IMR-90 (cell line): Measurements from ENCODE around the gene COX8A. TPM values are rescaled to one million over a fixed set of nuclear protein-coding genes. Genes with fewer than 3 reads are reported as not detected.
A peak's percentile ranks its signal among the peaks of the same experiment; 100 is the strongest.

ENCODE experiments used
- ATAC-seq: fragments of 200-7000 bp; cut with Tn5 transposase; 2 replicates; pipeline ENCODE4 v1.9.1; 2020; ENCODE audit warnings: low read depth, mild to moderate bottlenecking, moderate library complexity
- BruUV-seq: library from RNA; stranded (reverse); fragments of 400-500 nt; replicated peaks from 2 replicates; lab custom pipeline; 2021; lab: Mats Ljungman, UMichigan
- CTCF ChIA-PET: fragments of 300-600 bp; formaldehyde crosslinking; extraction: SDS; loops from one replicate; lab custom pipeline; 2021; ENCODE audit warnings: antibody characterized with exemption; lab: Yijun Ruan, JAX
- POLR2A ChIA-PET: fragments of 300-600 bp; sonication (Branson Sonifier 250); formaldehyde crosslinking; loops from one replicate; lab custom pipeline; 2022; ENCODE audit warnings: antibody characterized with exemption; ENCODE audit not compliant: unreplicated experiment; lab: Charles Lee
- DNase-seq: peaks from one replicate; pipeline ENCODE4 v3.0.0; 2013
- H2AFZ ChIP-seq: replicated peaks from 2 replicates; pipeline ENCODE3; 2013; ENCODE audit warnings: low read length, mild to moderate bottlenecking; ENCODE audit not compliant: poor library complexity
- H2AK5ac ChIP-seq: 2 replicates; pipeline ENCODE4 v1.6.1; 2013; ENCODE audit warnings: low read depth, low read length, inconsistent platforms
- H2AK9ac ChIP-seq: replicated peaks from 2 replicates; pipeline ENCODE3; 2013; ENCODE audit warnings: mild to moderate bottlenecking, low read depth, low read length, moderate library complexity; ENCODE audit not compliant: poor library complexity
- H2BK120ac ChIP-seq: 2 replicates; pipeline ENCODE4 v1.6.1; 2013; ENCODE audit warnings: low read depth, low read length, inconsistent platforms
- H2BK15ac ChIP-seq: 3 replicates; pipeline ENCODE4 v1.6.1; 2013; ENCODE audit warnings: low read depth, low read length, inconsistent platforms
- H2BK20ac ChIP-seq: 2 replicates; pipeline ENCODE4 v1.6.1; 2013; ENCODE audit warnings: low read depth, mild to moderate bottlenecking, inconsistent platforms, low read length, moderate library complexity
- H2BK5ac ChIP-seq: 2 replicates; pipeline ENCODE4 v1.6.1; 2013; ENCODE audit warnings: mild to moderate bottlenecking, low read depth, low read length, inconsistent platforms; ENCODE audit not compliant: poor library complexity, severe bottlenecking
- H3K14ac ChIP-seq: replicated peaks from 2 replicates; pipeline ENCODE4 v1.6.1; 2013; ENCODE audit warnings: low read depth, low read length, inconsistent platforms
- H3K18ac ChIP-seq: 2 replicates; pipeline ENCODE4 v1.6.1; 2013; ENCODE audit warnings: low read depth, low read length, control low read depth
- H3K23ac ChIP-seq: 2 replicates; pipeline ENCODE4 v1.6.1; 2013; ENCODE audit warnings: low read depth, low read length, inconsistent platforms
- H3K27ac ChIP-seq: 2 replicates; pipeline ENCODE4 v1.5.1; 2013; ENCODE audit warnings: mild to moderate bottlenecking, control low read depth, low read length; ENCODE audit not compliant: insufficient read depth
- H3K27me3 ChIP-seq: 2 replicates; pipeline ENCODE4 v1.6.1; 2013; ENCODE audit warnings: low read length; ENCODE audit not compliant: control insufficient read depth, insufficient read depth
- H3K36me3 ChIP-seq: 2 replicates; pipeline ENCODE4 v1.6.1; 2013; ENCODE audit warnings: low read length, mixed read lengths; ENCODE audit not compliant: control insufficient read depth, insufficient read depth
- H3K4ac ChIP-seq: 2 replicates; pipeline ENCODE4 v1.6.1; 2013; ENCODE audit warnings: low read depth, low read length, inconsistent platforms
- H3K4me1 ChIP-seq: 2 replicates; pipeline ENCODE4 v1.6.1; 2013; ENCODE audit warnings: low read length, mixed read lengths; ENCODE audit not compliant: control insufficient read depth, insufficient read depth
- H3K4me2 ChIP-seq: 2 replicates; pipeline ENCODE4 v1.6.1; 2013; ENCODE audit warnings: low read depth, mild to moderate bottlenecking, control low read depth, low read length, moderate library complexity
- H3K4me3 ChIP-seq: 2 replicates; pipeline ENCODE4 v1.5.1; 2013; ENCODE audit warnings: low read depth, mild to moderate bottlenecking, control low read depth, low read length, moderate library complexity; ENCODE audit not compliant: insufficient read depth
- H3K56ac ChIP-seq: 2 replicates; pipeline ENCODE4 v1.6.1; 2013; ENCODE audit warnings: low read length, inconsistent platforms; ENCODE audit not compliant: insufficient read depth; ENCODE audit errors: extremely low read depth
- H3K79me1 ChIP-seq, 2 experiments: 2 replicates each; pipeline ENCODE4 v1.6.1; 2013; ENCODE audit warnings: low read length in 2 of 2, inconsistent platforms in 1 of 2, low read depth in 1 of 2
- H3K9ac ChIP-seq: 2 replicates; pipeline ENCODE4 v1.6.1; 2013; ENCODE audit warnings: low read depth, low read length, control low read depth
- H3K9me1 ChIP-seq: 2 replicates; pipeline ENCODE4 v1.6.1; 2013; ENCODE audit warnings: low read length, inconsistent platforms; ENCODE audit not compliant: insufficient read depth
- H3K9me3 ChIP-seq: 2 replicates; pipeline ENCODE4 v1.6.1; 2013; ENCODE audit warnings: low read length; ENCODE audit not compliant: control insufficient read depth, insufficient read depth
- H4K20me1 ChIP-seq: 2 replicates; pipeline ENCODE4 v1.6.1; 2013; ENCODE audit warnings: low read length, inconsistent platforms; ENCODE audit not compliant: insufficient read depth
- H4K5ac ChIP-seq: 2 replicates; pipeline ENCODE4 v1.6.1; 2013; ENCODE audit warnings: mild to moderate bottlenecking, low read depth, low read length, control low read depth
- H4K8ac ChIP-seq, 2 experiments: 2 replicates each; pipeline ENCODE4 v1.6.1; 2013; ENCODE audit warnings: low read depth in 2 of 2, low read length in 2 of 2, control low read depth in 1 of 2, inconsistent platforms in 1 of 2
- H4K91ac ChIP-seq: 2 replicates; pipeline ENCODE4 v1.6.1; 2013; ENCODE audit warnings: low read depth, low read length, inconsistent platforms; ENCODE audit not compliant: insufficient read depth
- BHLHE40 ChIP-seq: fragments of 150-350 bp; IDR thresholded peaks from 2 replicates; pipeline ENCODE4 v1.6.1; 2016; ENCODE audit warnings: mild to moderate bottlenecking, low read depth, low read length
- CEBPB ChIP-seq: IDR thresholded peaks from 2 replicates; pipeline ENCODE4 v1.6.1; 2012; ENCODE audit warnings: low read depth, low read length, improper control_type of control experiment
- FOS ChIP-seq: fragments of 150-350 bp; IDR thresholded peaks from 2 replicates; pipeline ENCODE4 v1.6.1; 2016; ENCODE audit warnings: low read depth, low read length
- MAZ ChIP-seq: IDR thresholded peaks from 2 replicates; pipeline ENCODE4 v1.6.1; 2012; ENCODE audit warnings: low read depth, mild to moderate bottlenecking, low read length, improper control_type of control experiment, moderate library complexity, borderline replicate concordance
- MXI1 ChIP-seq: IDR thresholded peaks from 2 replicates; pipeline ENCODE4 v1.6.1; 2012; ENCODE audit warnings: low read depth, mild to moderate bottlenecking, low read length, moderate library complexity, borderline replicate concordance
- NFE2L2 ChIP-seq: fragments of 150-350 bp; IDR thresholded peaks from 2 replicates; pipeline ENCODE4 v1.6.1; 2016; ENCODE audit warnings: low read depth, mild to moderate bottlenecking, low read length
- POLR2A ChIP-seq: IDR thresholded peaks from 2 replicates; pipeline ENCODE4 v1.6.1; 2012; ENCODE audit warnings: mild to moderate bottlenecking, low read depth, low read length
- RAD21 ChIP-seq: IDR thresholded peaks from 2 replicates; pipeline ENCODE4 v1.6.1; 2012; ENCODE audit warnings: low read length, improper control_type of control experiment
- RCOR1 ChIP-seq: IDR thresholded peaks from 2 replicates; pipeline ENCODE4 v1.6.1; 2012; ENCODE audit warnings: mild to moderate bottlenecking, low read length, improper control_type of control experiment; ENCODE audit not compliant: insufficient replicate concordance
- RFX5 ChIP-seq: IDR thresholded peaks from 2 replicates; pipeline ENCODE4 v1.8.0; 2012; ENCODE audit warnings: low read depth, mild to moderate bottlenecking, low read length, moderate library complexity
- SMC3 ChIP-seq: fragments of 150-350 bp; IDR thresholded peaks from 2 replicates; pipeline ENCODE4 v1.6.1; 2016; ENCODE audit warnings: low read depth, mild to moderate bottlenecking, antibody characterized with exemption, low read length, moderate library complexity
- WGBS, 2 experiments: methylation state at CpG; one replicate each; pipeline versions ENCODE4 v1.1.5 to v1.1.7; 2013; ENCODE audit warnings: missing lambda C conversion rate in 2 of 2; ENCODE audit not compliant: insufficient read length in 1 of 2; ENCODE audit errors: extremely low coverage in 2 of 2; 5-methylcytosine and 5-hydroxymethylcytosine counted together
- dilution Hi-C: fragments of 300-500 bp; cut with HindIII; formaldehyde crosslinking; loops from one replicate; pipeline ENCODE4 v1.14.3; 2018; ENCODE audit warnings: low sequenced_read_pairs; ENCODE audit not compliant: unreplicated experiment
- in situ Hi-C: fragments of 300-500 bp; cut with MboI; formaldehyde crosslinking; loops from 3 replicates; pipeline ENCODE4 v1.14.3; 2019; ENCODE audit warnings: low sequenced_read_pairs, inconsistent platforms, mixed read lengths
- intact Hi-C: fragments of 100-400 bp; cut with micrococcal nuclease; formaldehyde crosslinking; loops from 2 replicates; pipeline ENCODE4 v1.10.0; 2022
- polyA plus RNA-seq, 3 experiments: library from polyadenylated mRNA; depleted of rRNA; stranded (reverse); fragments of >200 nt; gene quantifications; 2 replicates each; pipeline ENCODE4 v1.2.3, GENCODE V29; 2012; ENCODE audit warnings: low replicate concordance in 1 of 3
- total RNA-seq: library from RNA; depleted of rRNA; stranded (reverse); fragments of >200 nt; gene quantifications from 2 replicates; pipeline ENCODE4 v1.2.3, GENCODE V29; 2012
- TF ChIP-seq, protein P1 (sequence below): fragments of 150-350 bp; IDR thresholded peaks from 2 replicates; pipeline ENCODE4 v1.6.1; 2017; ENCODE audit warnings: mild to moderate bottlenecking, antibody characterized with exemption, low read length, low read depth
- TF ChIP-seq, protein P2 (sequence below): conservative IDR thresholded peaks from 2 replicates; pipeline ENCODE4 v1.5.1; 2012; ENCODE audit warnings: mild to moderate bottlenecking, low read depth, low read length, improper control_type of control experiment

COX8A gene
- total and polyA plus RNA-seq, 2 of the 4 experiments (the other 2 are of a cell fraction) = 250 to 598 TPM

DNA sequence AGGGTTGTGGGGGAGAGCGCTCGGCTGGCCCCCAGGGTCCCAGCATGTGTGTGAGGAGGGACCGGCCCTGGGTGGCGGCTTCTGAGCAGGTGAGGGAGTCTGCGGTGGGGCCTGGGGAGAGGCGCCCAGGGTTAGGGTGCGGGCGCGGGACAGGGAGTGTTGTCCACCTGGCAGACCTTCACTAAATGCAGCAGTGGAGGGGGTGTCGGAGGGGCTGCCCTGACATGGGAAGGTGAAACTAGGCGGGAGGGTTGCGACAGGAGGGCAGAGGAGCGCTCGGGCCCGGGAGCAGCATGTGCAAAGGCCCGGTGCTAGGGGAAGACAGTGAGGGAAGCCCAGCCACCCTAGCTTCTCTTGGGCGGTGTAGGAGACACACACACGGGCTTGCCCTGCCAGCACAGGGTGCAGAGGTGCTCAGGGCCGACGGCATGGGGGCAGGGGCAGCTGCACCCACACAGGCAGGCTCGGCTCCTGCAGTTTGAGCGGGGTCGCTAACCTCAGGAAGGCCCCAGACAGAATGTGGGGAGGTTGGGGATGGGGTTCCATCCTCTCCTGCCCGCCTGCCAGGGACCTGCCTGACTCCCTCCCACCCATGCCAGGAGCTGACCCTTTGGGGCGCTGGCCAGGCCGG is 34.0 kb downstream of the COX8A start:
- Histone ChIP-seq H2BK15ac (no peak overlapping the region), H3K9ac (peak overlapping the region; percentile 42; the same call in 1 of the 2 replicates), H2AK5ac (no peak overlapping the region), H4K20me1 (no peaks in the 10 kb centered on the region), H3K4me3 (no peak overlapping the region), H4K8ac (no peak overlapping the region), H2BK5ac (no peak overlapping the region), H3K18ac (no peak overlapping the region), H3K23ac (no peak overlapping the region), H3K56ac (no peak overlapping the region), H2AFZ (peak overlapping the region; percentile 89), H3K9me3 (no peaks in the 10 kb centered on the region), H2BK20ac (no peak overlapping the region), H3K79me1 (no peaks in the 10 kb centered on the region), H3K4me1 (peaks cover 10% of the 10 kb centered on the region), H3K4ac (no peak overlapping the region), H3K4me2 (no peak overlapping the region), H3K36me3 (no peaks in the 10 kb centered on the region), H3K9me1 (no peaks in the 10 kb centered on the region), H3K27ac (no peak overlapping the region), H4K91ac (no peak overlapping the region), H4K5ac (no peak overlapping the region), H3K14ac (no peak overlapping the region), H3K27me3 (no peaks in the 10 kb centered on the region), H2AK9ac (no peak overlapping the region), H2BK120ac (no peak overlapping the region)
- dilution Hi-C loops = no loop called here
- ChIA-PET CTCF (interaction anchor here (1.4 kb wide), 1 partner anchor 141 kb away, joined by 3 read pairs; no protein-coding TSS in a partner anchor), POLR2A (no interaction called here)
- no peak for ATAC-seq
- TF ChIP-seq NFE2L2 (no peak), CEBPB (no peak), MAZ (no peak), RAD21 (no peak), POLR2A (no peak), MXI1 (no peak), BHLHE40 (no peak), FOS (no peak), RCOR1 (no peak), SMC3 (no peak), RFX5 (no peak)
- TF ChIP-seq, protein P1, sequence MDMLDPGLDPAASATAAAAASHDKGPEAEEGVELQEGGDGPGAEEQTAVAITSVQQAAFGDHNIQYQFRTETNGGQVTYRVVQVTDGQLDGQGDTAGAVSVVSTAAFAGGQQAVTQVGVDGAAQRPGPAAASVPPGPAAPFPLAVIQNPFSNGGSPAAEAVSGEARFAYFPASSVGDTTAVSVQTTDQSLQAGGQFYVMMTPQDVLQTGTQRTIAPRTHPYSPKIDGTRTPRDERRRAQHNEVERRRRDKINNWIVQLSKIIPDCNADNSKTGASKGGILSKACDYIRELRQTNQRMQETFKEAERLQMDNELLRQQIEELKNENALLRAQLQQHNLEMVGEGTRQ = no peak
- TF ChIP-seq, protein P2, sequence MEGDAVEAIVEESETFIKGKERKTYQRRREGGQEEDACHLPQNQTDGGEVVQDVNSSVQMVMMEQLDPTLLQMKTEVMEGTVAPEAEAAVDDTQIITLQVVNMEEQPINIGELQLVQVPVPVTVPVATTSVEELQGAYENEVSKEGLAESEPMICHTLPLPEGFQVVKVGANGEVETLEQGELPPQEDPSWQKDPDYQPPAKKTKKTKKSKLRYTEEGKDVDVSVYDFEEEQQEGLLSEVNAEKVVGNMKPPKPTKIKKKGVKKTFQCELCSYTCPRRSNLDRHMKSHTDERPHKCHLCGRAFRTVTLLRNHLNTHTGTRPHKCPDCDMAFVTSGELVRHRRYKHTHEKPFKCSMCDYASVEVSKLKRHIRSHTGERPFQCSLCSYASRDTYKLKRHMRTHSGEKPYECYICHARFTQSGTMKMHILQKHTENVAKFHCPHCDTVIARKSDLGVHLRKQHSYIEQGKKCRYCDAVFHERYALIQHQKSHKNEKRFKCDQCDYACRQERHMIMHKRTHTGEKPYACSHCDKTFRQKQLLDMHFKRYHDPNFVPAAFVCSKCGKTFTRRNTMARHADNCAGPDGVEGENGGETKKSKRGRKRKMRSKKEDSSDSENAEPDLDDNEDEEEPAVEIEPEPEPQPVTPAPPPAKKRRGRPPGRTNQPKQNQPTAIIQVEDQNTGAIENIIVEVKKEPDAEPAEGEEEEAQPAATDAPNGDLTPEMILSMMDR = no peak
- WGBS, 2 experiments = 92% methylated on average over 5 of the region's 26 CpGs; no CpG with 5 or more reads in 1 of the 2 experiments
- intact Hi-C loops = loop anchor here (10.0 kb wide), 1 partner anchor 296 kb away; the partner anchor contains the start of genes CATSPERZ and ESRRA
- DNase-seq = no peak
- in situ Hi-C loops = no loop called here
- no TSS peak for BruUV-seq
